ENCODE data around the gene HDLBP.

DNA sequence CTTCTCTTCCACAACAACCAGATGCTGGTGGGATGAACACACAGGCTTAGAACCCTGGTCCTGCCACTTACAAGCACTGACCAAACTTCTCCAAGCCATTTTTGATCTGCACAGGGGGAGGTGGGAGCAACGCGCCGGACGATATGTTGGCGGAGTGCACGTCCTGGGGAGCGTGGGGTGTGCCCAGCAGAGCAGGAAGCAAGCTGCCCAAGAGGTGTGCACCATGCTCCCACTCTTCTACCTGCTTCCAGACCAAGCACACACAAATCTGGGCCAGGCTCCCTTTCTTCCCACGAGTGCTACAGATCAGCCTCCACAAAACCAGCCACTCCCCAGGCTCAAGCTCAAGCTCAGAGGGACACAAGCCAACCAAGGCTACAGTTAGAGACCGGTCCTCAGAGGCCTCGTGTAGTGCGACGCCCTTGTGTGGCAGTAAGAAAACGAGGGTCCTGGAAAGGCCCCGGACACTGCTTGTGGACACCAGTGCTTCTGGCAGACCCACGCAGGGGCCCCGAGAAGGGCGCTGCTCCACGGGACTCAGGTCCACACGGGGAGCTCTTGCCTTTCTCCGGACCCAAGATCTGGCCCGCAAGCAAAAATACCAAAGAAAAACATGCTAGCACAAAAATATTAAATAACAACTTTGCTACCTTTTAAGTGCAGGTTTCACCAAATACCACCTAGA, 75.0 kb downstream of the HDLBP start:
- TF ChIP-seq POLR2AphosphoS5 (IDR thresholded peaks at IDR 0.05), result no peak
- no peak for TF ChIP-seq CTCF (IDR thresholded peaks at IDR 0.05)
- no peak for TF ChIP-seq POLR2A (IDR thresholded peaks at IDR 0.05)
- no peak for TF ChIP-seq EP300 (IDR thresholded peaks at IDR 0.05)

All from upper lobe of left lung (tissue), 4 donors.